K562 (cell line): Measurements from ENCODE around the gene STRADB. TPM values are rescaled to one million over a fixed set of nuclear protein-coding genes. Genes with fewer than 3 reads are reported as not detected.
A peak's percentile ranks its signal among the peaks of the same experiment; 100 is the strongest.

Experiments used
- ATAC-seq: fragments of 200-7000 bp; cut with Tn5 transposase; 3 replicates; pipeline ENCODE4 v1.9.1; 2020; ENCODE audit warnings: moderate library complexity
- BruUV-seq: library from RNA; stranded (reverse); fragments of 400-500 nt; replicated peaks from 2 replicates; lab custom pipeline; 2021; lab: Mats Ljungman, UMichigan
- CTCF ChIA-PET: fragments of 300-600 bp; formaldehyde crosslinking; extraction: SDS; loops from one replicate; lab custom pipeline; 2021; ENCODE audit warnings: low intra/inter-chr PET ratio; lab: Yijun Ruan, JAX
- POLR2A ChIA-PET: fragments of 300-600, 350-650 bp; sonication (Branson Sonifier 250); formaldehyde crosslinking; extraction: SDS; loops from one replicate; lab custom pipeline; 2021; ENCODE audit warnings: antibody characterized with exemption, inconsistent platforms; lab: Yijun Ruan, JAX
- DNase-seq, 4 experiments: peaks; one replicate each; pipeline versions ENCODE4 v3.0.0 to v3.0.0-alpha.2; 2011 to 2018; ENCODE audit warnings: low spot score in 3 of 4, mixed read lengths in 3 of 4; ENCODE audit errors: extremely low read depth in 1 of 4
- FAIRE-seq: peaks from 2 replicates; lab custom pipeline; 2011; peaks lifted over from hg19 to GRCh38; lab: Jason Lieb, UNC
- H2AFZ ChIP-seq: 2 replicates; pipeline ENCODE4 v1.6.0; 2011; ENCODE audit warnings: low read depth, low read length, control low read depth, inconsistent platforms
- H3K27ac ChIP-seq: fragments of 200-600 bp; 3 replicates; pipeline ENCODE4 v1.8.0; 2011; ENCODE audit warnings: low read depth, mild to moderate bottlenecking, control low read depth, inconsistent platforms, low read length, moderate library complexity, mixed read lengths; ENCODE audit errors: extremely low read depth
- H3K27me3 ChIP-seq, 2 experiments: fragments of 300-600 bp in 1 of 2; 2 replicates in 1 of 2; 3 replicates in 1 of 2; pipeline versions ENCODE4 v1.6.0 to v1.8.0; 2011; ENCODE audit warnings: inconsistent platforms in 2 of 2, low read length in 2 of 2, mild to moderate bottlenecking in 1 of 2, mixed read lengths in 1 of 2, moderate library complexity in 1 of 2; ENCODE audit not compliant: control insufficient read depth in 2 of 2, insufficient read depth in 2 of 2
- H3K36me3 ChIP-seq: fragments of 300-600 bp; 3 replicates; pipeline ENCODE4 v1.8.0; 2011; ENCODE audit warnings: mild to moderate bottlenecking, low read length, inconsistent platforms; ENCODE audit not compliant: control insufficient read depth, insufficient read depth
- H3K4me1 ChIP-seq, 2 experiments: fragments of 200-600 bp in 1 of 2; replicated peaks in 1 of 2; 2 replicates in 1 of 2; 3 replicates in 1 of 2; pipeline versions ENCODE4 v1.5.1 to v1.8.0; 2011; ENCODE audit warnings: inconsistent platforms in 2 of 2, low read length in 2 of 2, mild to moderate bottlenecking in 1 of 2, mixed read lengths in 1 of 2, moderate library complexity in 1 of 2; ENCODE audit not compliant: control insufficient read depth in 2 of 2, insufficient read depth in 2 of 2
- H3K4me2 ChIP-seq: 2 replicates; pipeline ENCODE4 v1.6.1; 2011; ENCODE audit warnings: low read length, control low read depth, inconsistent platforms, mixed read lengths; ENCODE audit not compliant: insufficient read depth
- H3K4me3 ChIP-seq: fragments of 200-600 bp; sonication (generic), shearing (Covaris generic); 2 replicates; pipeline ENCODE4 v1.5.1; 2016; ENCODE audit warnings: control low read depth, inconsistent platforms
- H3K79me2 ChIP-seq: fragments of 200-600 bp; 3 replicates; pipeline ENCODE4 v1.8.0; 2011; ENCODE audit warnings: low read length, inconsistent platforms; ENCODE audit not compliant: control insufficient read depth, insufficient read depth
- H3K9ac ChIP-seq, 2 experiments: 2 replicates each; pipeline versions ENCODE4 v1.6.0 to v1.6.1; 2011; ENCODE audit warnings: low read depth in 2 of 2, low read length in 2 of 2, control low read depth in 1 of 2, inconsistent platforms in 1 of 2, mild to moderate bottlenecking in 1 of 2, mixed read lengths in 1 of 2; ENCODE audit not compliant: insufficient read depth in 1 of 2
- H3K9me1 ChIP-seq: one replicate; pipeline ENCODE4 v1.6.0; 2011; ENCODE audit warnings: inconsistent platforms, mild to moderate bottlenecking, low read length, moderate library complexity; ENCODE audit not compliant: control insufficient read depth, insufficient read depth
- H3K9me3 ChIP-seq: replicated peaks from 2 replicates; pipeline ENCODE4 v1.5.1; 2011; ENCODE audit warnings: low read depth, low read length, inconsistent platforms; ENCODE audit not compliant: control insufficient read depth, insufficient read depth
- H4K20me1 ChIP-seq: replicated peaks from 2 replicates; pipeline ENCODE4 v1.6.1; 2011; ENCODE audit warnings: low read length, inconsistent platforms, mixed read lengths; ENCODE audit not compliant: control insufficient read depth, insufficient read depth
- ATF1 ChIP-seq, 2 experiments: fragments of 450-650 bp in 1 of 2; IDR thresholded peaks; 2 replicates each; pipeline ENCODE4 v1.6.1; 2016; ENCODE audit warnings: missing compliant biosample characterization in 1 of 2, missing genetic modification characterization in 1 of 2
- ATF3 ChIP-seq, 2 experiments: fragments of 450-650 bp in 1 of 2; sonication (generic) in 1 of 2; formaldehyde crosslinking in 1 of 2; IDR thresholded peaks in 1 of 2; conservative IDR thresholded peaks in 1 of 2; 2 replicates each; pipeline versions ENCODE4 v1.6.1 to v1.8.1; 2016 to 2023; ENCODE audit warnings: mild to moderate bottlenecking in 2 of 2, moderate library complexity in 2 of 2, inconsistent platforms in 1 of 2, missing genetic modification reagents in 1 of 2
- ATF7 ChIP-seq: fragments of 450-650 bp; IDR thresholded peaks from 2 replicates; pipeline ENCODE4 v1.7.1; 2014; ENCODE audit warnings: mild to moderate bottlenecking, moderate library complexity
- BHLHE40 ChIP-seq: IDR thresholded peaks from 2 replicates; pipeline ENCODE4 v1.6.1; 2011; ENCODE audit warnings: low read length, improper control_type of control experiment
- CEBPG ChIP-seq, 3 experiments: fragments of 200-800 bp in 1 of 3; sonication (Bioruptor generic) in 1 of 3; sonication (generic) in 1 of 3; formaldehyde crosslinking in 1 of 3; IDR thresholded peaks in 2 of 3; conservative IDR thresholded peaks in 1 of 3; 2 replicates each; pipeline versions ENCODE4 v1.6.1 to v1.8.0; 2016 to 2022; ENCODE audit warnings: missing compliant biosample characterization in 2 of 3, missing genetic modification characterization in 2 of 3, mild to moderate bottlenecking in 1 of 3, missing genetic modification reagents in 1 of 3
- HNRNPUL1 ChIP-seq: fragments of 200-400 bp; formaldehyde crosslinking; IDR thresholded peaks from 2 replicates; pipeline ENCODE4 v1.6.1; 2017; ENCODE audit warnings: low read length
- JUND ChIP-seq, 2 experiments: IDR thresholded peaks; 2 replicates in 1 of 2; 3 replicates in 1 of 2; pipeline ENCODE4 v1.6.1; 2011; ENCODE audit warnings: borderline replicate concordance in 2 of 2, low read depth in 2 of 2, low read length in 2 of 2, improper control_type of control experiment in 1 of 2, missing biosample characterization in 1 of 2, missing genetic modification characterization in 1 of 2, missing genetic modification reagents in 1 of 2
- KHSRP ChIP-seq: fragments of 450-650 bp; IDR thresholded peaks from 2 replicates; pipeline ENCODE4 v1.6.1; 2017
- LCOR ChIP-seq: sonication (generic); formaldehyde crosslinking; IDR thresholded peaks from 2 replicates; pipeline ENCODE4 v1.8.0; 2022; ENCODE audit warnings: mild to moderate bottlenecking, missing genetic modification reagents
- MAFG ChIP-seq: fragments of 450-650 bp; conservative IDR thresholded peaks from 2 replicates; pipeline ENCODE4 v1.6.1; 2016; ENCODE audit warnings: missing genetic modification characterization, missing compliant biosample characterization
- ZBED1 ChIP-seq: IDR thresholded peaks from 2 replicates; pipeline ENCODE4 v1.6.1; 2014
- WGBS: fragments of 100-300 bp; shearing (Covaris generic); methylation state at CpG from one replicate; pipeline ENCODE4 v1.1.6; 2016; ENCODE audit warnings: low coverage, mixed read lengths; ENCODE audit not compliant: insufficient coverage; ENCODE audit errors: missing lambda C conversion rate; 5-methylcytosine and 5-hydroxymethylcytosine counted together
- in situ Hi-C: fragments of 300-500 bp; cut with MboI; formaldehyde crosslinking; loops from 4 replicates; pipeline ENCODE4 v1.15.0; 2018; ENCODE audit warnings: inconsistent platforms, mixed read lengths
- intact Hi-C: fragments of 100-400 bp; cut with micrococcal nuclease; formaldehyde crosslinking; loops from 2 replicates; pipeline ENCODE4 v1.14.2; 2022
- polyA plus RNA-seq, 8 experiments: library from polyadenylated mRNA; depleted of rRNA in 4 of 8; stranded (reverse) in 5 of 8; unstranded in 3 of 8; fragments of >200 nt; fragmentation: Nextera tagmentation in 2 of 8; fragmentation: Illumina TruSeq in 1 of 8; extraction: Ambion mirVana in 2 of 8; extraction: Trizol in 1 of 8; gene quantifications; 2 replicates each; pipeline versions ENCODE4 v1.2.1 to v1.2.3, GENCODE V29; 2011 to 2014; ENCODE audit warnings: inconsistent platforms in 1 of 8, missing spikeins in 1 of 8
- total RNA-seq, 7 experiments: library from RNA; depleted of rRNA in 6 of 7; stranded (reverse); fragments of >200 nt in 6 of 7; fragmentation: Illumina TruSeq in 2 of 7; extraction: Trizol in 2 of 7; gene quantifications; 2 replicates each; pipeline versions ENCODE4 v1.2.1 to v1.2.3, GENCODE V29; 2011 to 2021; ENCODE audit warnings: low replicate concordance in 1 of 7
- TF ChIP-seq, protein P1 (sequence below): sonication (generic); formaldehyde crosslinking; IDR thresholded peaks from 2 replicates; pipeline ENCODE4 v1.8.1; 2022; ENCODE audit warnings: missing genetic modification reagents

STRADB gene
- total and polyA plus RNA-seq, 9 of the 15 experiments (the other 6 are each of a cell fraction or from before 2014, with no cell fraction given): 6.9 to 30.6 (median 15.7) TPM

GRCh38 chr2:201490291-201490690, 38.8 kb downstream of the STRADB start (continued):
- no peak for TF ChIP-seq MAFG

DNA sequence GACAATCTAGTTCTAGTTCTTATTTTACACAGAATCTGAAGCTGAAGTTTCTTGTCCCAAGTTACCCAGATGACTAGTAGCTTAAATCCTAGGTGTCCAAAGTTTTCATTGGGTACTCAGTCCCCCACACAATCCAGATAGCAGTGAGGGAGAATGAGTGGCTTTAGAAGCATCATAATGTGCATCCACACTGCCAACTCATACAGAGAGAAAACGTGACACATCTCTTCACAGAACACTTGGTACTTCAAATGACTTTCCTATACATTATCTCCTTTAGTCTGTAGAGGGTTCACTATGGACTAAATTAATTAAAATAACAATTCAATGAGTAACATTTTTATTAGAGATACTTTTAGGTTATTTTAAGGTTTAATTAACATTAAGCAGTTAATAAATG, 45.2 kb downstream of the STRADB start:
- TF ChIP-seq, protein P1, sequence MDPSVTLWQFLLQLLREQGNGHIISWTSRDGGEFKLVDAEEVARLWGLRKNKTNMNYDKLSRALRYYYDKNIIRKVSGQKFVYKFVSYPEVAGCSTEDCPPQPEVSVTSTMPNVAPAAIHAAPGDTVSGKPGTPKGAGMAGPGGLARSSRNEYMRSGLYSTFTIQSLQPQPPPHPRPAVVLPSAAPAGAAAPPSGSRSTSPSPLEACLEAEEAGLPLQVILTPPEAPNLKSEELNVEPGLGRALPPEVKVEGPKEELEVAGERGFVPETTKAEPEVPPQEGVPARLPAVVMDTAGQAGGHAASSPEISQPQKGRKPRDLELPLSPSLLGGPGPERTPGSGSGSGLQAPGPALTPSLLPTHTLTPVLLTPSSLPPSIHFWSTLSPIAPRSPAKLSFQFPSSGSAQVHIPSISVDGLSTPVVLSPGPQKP (CRISPR knock-in tag): no peak
- TF ChIP-seq, all 486 proteins: peak for 0
- POLR2A ChIA-PET: no interaction called here
- H3K4me2 ChIP-seq: no peak overlapping the region
- H3K4me1 ChIP-seq: no peaks in the 10 kb centered on the region
- H3K4me3 ChIP-seq: no peak overlapping the region
- no peaks in the 10 kb centered on the region for H3K9me1 ChIP-seq
- 0% methylated on average over 1 of the region's 1 CpG for whole genome bisulfite sequencing
- CTCF ChIA-PET: no interaction called here
- FAIRE-seq (no peak), DNase-seq (no peak), ATAC-seq (no peak)
- H3K79me2 ChIP-seq: no peaks in the 10 kb centered on the region
- no peaks in the 10 kb centered on the region for H4K20me1 ChIP-seq
- BruUV-seq: no TSS peak
- no peak overlapping the region for H3K9ac ChIP-seq
- no peak overlapping the region for H2AFZ ChIP-seq
- H3K9me3 ChIP-seq: no peaks in the 10 kb centered on the region
- H3K27ac ChIP-seq: no peak overlapping the region
- H3K27me3 ChIP-seq: no peaks in the 10 kb centered on the region; a peak in 1 of 5 replicates
- no peaks in the 10 kb centered on the region for H3K36me3 ChIP-seq
- intact Hi-C loops: no loop called here
- in situ Hi-C loops: no loop called here

GRCh38 chr2:201500534-201500933, 49.0 kb downstream of the STRADB start:
- H3K36me3 ChIP-seq: no peaks in the 10 kb centered on the region
- DNase-seq: no peak
- POLR2A ChIA-PET: no interaction called here
- H3K27me3 ChIP-seq: no peaks in the 10 kb centered on the region; a peak in 1 of 5 replicates
- no peak for FAIRE-seq
- no peaks in the 10 kb centered on the region for H3K4me1 ChIP-seq
- ATAC-seq: no peak
- H3K9ac ChIP-seq: no peak overlapping the region
- no peaks in the 10 kb centered on the region for H3K79me2 ChIP-seq
- CTCF ChIA-PET: no interaction called here
- intact Hi-C loops (no loop called here), in situ Hi-C loops (no loop called here)
- H3K9me3 ChIP-seq: no peaks in the 10 kb centered on the region
- H3K9me1 ChIP-seq: no peaks in the 10 kb centered on the region
- H4K20me1 ChIP-seq: no peaks in the 10 kb centered on the region
- no peak overlapping the region for H3K27ac ChIP-seq
- no TSS peak for BruUV-seq
- H3K4me3 ChIP-seq: no peak overlapping the region
- H2AFZ ChIP-seq: no peak overlapping the region
- 13% methylated on average over 3 of the region's 3 CpGs for WGBS
- H3K4me2 ChIP-seq: no peak overlapping the region
- TF ChIP-seq ATF1 (CRISPR knock-in tag; IDR thresholded peaks at IDR 0.05) (no peak), ATF1 (tag; IDR thresholded peaks at IDR 0.05) (peak; percentile 60), BHLHE40 (no peak), ZBED1 (no peak), LCOR (CRISPR knock-in tag) (no peak), HNRNPUL1 (no peak), JUND (IDR thresholded peaks at IDR 0.05; ENCODE audit: borderline replicate concordance, low read depth, low read length) (no peak), JUND (tag; IDR thresholded peaks at IDR 0.05; ENCODE audit: borderline replicate concordance, low read depth, low read length) (peak; percentile 30; the same call in 1 of the 3 replicates), KHSRP (no peak), CEBPG (CRISPR knock-in tag; IDR thresholded peaks at IDR 0.05) (no peak), CEBPG (tag; conservative IDR thresholded peaks at IDR 0.05 in 1 of 2, IDR thresholded peaks at IDR 0.05 in 1 of 2) (0 out of 4 replicates have a peak, but pooled peaks of 1 of the 2 experiments have one; percentile 25), ATF7 (peak; percentile 73), ATF3 (IDR thresholded peaks at IDR 0.05) (peak; percentile 86), ATF3 (CRISPR knock-in tag; conservative IDR thresholded peaks at IDR 0.05) (no peak)
